HG03135 (cell line): ENCODE data around the gene ENSA.
A peak's percentile ranks its signal among the peaks of the same experiment; 100 is the strongest.
"Not testable (repeated sequence)": the region's sequence is repeated elsewhere in the genome, so short reads cannot be mapped to it uniquely, and the experiment has no call there.

ENCODE experiments used
- ATAC-seq: cut with Tn5 transposase; IDR thresholded peaks from one replicate; pipeline ENCODE4 v1.9.1; 2021; ENCODE audit warnings: mild to moderate bottlenecking, moderate library complexity; ENCODE audit not compliant: unreplicated experiment

The ENSA gene, protein sequence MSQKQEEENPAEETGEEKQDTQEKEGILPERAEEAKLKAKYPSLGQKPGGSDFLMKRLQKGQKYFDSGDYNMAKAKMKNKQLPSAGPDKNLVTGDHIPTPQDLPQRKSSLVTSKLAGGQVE

DNA sequence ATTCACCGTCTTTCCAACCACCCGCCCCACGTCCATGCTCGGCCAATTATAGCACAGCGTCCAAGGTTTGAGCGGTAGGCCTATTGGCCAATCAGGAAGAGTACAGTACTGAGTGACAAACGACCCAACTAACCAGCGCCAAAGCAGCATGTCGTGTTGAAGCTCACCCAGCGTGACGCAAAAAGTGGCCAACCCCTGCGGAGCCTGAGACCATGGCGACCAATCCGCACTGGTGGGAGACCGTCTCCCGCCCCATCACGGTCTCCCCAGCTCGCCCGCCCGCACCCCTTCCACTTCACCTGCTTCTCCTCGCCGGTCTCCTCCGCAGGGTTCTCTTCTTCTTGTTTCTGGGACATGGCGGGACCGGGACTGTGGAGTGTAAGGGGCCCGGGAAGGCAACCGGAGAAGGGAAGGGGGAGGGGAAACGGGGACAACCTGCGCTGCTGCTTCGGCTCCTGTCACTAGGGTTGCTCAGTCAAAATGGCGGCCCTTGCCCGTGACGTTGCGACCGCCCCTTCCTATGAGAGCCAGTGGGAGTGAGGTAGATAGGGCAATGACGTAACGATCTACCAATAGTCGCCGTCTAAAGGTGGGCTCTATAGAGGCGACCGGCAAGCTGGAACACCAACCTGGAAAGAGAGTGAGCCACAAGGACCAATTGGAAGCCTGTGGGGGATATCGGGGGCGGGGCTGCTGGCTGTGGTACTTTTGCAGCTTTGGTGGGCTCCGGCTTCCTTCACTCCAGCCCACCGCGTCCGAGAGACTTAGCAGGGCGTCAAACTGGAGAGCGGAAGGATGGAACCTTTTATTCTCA lies at the start of gene ENSA:
ENSA (minus strand) TSS at position 498 of the 814 bp plus-strand sequence; CDS start at position 356, 142 bp downstream.
- ATAC-seq, result peak; percentile 89

DNA sequence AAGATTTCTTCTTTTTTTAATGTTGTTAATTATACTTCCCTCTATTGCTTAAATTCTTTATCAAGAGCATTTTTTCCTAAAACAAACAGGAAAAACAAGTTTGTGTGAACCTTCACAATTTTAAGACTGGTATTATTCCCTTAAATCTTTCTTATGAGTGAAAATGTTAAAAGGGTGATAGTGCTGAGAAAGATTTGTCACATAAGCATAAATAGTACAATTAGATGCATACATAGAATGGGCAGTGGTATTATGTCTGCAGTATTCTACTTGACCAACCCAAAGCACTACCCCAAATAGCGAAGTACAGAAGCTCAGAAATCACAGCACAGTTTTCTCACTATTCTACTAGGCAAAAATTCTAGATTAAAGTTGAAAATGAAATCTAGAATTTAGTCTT lies 49.6 kb upstream of the ENSA start:
- no peak for ATAC-seq

DNA sequence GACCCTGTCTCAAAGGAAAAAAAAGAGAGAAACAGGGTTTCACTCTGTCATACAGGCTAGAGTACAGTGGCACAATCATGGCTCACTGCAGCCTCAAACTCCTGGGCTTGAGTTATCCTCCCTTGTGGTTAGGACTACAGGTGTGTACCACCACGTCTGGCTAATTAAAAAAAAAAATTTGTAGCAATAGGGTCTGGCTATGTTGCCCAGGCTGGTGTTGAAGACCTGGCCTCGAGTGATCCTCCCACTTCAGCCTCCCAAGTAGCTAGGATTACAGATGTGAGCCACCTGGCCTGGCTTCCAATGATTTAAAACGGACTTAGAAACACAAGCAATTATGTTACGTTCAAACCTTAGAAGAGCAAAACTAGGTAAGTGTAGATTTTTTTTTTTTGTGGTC lies 45.5 kb upstream of the ENSA start:
- no peak for ATAC-seq

DNA sequence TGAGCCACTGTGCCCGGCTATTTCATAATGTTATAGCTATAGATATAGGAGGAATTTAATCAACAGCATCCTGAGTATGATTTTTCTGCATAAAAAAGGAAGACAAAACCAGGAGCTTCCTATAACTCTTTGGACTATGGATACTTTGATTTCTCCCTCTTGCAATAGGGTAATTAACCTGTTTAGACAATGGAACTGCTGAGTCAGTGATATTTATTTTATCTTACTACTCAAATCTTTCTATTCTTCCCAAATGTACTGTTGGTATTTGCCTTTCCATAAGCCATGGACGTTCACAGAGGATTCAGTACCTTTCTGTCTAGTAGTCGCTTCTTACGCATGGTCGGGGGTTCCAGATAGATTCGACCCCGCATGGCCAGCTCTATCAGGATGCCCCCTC lies 33.9 kb upstream of the ENSA start:
- no peak for ATAC-seq

DNA sequence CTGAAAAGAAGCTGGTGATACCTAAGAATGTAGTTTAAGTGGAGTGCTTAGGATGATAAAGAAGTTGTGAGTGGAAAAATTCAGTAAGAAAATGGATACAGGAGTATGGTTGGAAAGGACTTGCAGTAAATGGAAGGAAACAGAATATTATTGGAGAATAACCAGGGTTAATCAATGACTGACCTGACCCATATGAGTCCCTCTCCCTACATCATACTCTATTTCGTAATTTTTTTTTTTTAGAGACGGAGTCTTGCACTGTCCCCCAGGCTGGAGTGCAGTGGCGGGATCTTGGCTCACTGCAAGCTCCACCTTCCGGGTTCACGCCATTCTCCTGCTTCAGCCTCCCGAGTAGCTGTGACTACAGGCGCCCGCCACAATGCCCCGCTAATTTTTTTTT lies 33.4 kb upstream of the ENSA start:
- ATAC-seq, result no peak

DNA sequence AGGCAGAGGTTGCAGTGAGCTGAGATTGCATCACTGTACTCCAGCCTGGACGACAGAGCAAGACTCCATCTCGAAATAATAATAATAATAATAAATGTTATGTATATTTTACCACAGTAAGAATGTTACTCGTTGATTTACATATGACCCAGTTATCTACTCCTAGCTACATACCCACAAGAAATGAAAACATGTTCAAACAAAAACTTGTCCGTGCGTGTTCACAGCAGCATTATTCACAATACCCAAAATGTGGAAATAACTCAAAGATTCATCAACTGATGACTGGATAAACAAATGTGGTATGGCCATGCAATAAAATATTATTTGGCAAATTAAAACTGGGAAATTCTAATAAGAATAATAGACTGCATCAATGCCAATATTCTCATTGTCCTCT lies 31.7 kb upstream of the ENSA start:
- ATAC-seq, result no peak

DNA sequence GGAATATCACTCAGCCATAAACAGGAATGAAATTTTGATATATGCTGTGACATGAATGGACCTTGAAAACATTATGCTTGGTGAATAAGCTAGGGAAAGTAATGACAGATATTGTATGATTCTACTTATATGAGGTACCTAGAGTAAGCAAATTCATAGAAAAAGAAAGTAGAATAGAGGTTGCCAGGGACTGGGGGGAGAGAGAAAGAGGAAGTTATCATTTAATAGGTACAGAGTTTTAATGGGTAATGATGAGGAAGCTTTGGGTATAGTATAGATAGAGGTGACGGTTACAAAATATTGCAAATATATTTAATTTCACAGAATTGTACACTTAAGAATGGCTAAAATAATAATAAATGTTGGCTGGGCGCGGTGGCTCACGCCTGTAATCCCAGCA lies 31.2 kb upstream of the ENSA start:
- no peak for ATAC-seq

DNA sequence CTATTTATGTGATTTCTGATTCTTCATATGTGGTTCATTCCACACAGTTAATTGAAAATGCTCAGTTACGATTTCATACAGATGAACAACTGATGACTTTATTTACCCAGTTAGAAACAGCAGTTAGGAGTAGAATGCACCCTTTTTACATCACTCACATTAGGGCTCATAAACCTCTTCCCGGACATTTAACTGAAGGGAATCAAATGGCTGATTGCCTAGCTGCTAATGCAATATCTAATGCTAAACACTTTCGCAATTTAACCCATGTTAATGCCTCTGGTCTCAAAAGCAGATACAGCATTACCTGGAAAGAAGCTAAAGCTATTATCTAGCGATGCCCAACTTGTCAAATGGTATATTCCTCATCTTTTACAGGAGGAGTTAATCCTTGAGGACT lies 27.7 kb upstream of the ENSA start:
- ATAC-seq, result not testable (repeated sequence)

DNA sequence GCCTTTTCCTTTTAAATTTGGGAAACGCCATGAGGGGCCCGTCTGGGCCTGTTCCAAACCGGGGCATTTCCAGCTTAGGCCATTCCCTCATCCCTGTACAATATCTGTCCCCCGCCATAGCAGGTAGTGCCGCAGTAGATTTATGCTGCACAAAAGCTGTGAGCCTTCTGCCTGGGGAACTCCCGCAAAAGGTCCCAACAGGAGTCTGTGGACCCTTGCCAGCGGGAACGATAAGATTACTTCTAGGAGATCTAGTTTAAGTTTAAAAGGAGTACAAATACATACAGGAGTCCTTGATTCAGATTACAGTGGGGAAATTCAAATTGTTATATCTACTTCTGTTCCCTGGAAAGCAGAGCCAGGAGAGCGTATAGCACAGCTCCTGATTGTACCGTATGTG lies 25.2 kb upstream of the ENSA start:
- not testable (repeated sequence) for ATAC-seq

DNA sequence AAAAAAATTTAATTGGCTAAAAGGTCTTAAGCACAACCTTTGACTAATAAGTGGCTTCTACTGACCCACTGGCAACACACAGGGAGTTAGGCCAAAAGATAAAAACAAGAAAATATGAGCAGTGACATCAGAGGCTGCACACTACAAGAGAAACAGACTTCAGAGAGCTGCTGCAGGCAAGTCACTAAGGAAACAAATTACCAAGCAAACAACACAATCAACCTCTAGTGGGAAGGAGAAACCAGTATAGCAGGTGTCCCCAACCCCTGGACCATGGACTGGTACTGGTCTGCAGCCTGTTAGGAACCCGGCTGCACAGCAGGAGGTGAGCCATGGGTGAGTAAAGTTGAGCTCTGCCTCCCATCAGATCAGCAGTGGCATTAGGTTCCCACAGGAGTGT lies 20.8 kb upstream of the ENSA start:
- no peak for ATAC-seq

DNA sequence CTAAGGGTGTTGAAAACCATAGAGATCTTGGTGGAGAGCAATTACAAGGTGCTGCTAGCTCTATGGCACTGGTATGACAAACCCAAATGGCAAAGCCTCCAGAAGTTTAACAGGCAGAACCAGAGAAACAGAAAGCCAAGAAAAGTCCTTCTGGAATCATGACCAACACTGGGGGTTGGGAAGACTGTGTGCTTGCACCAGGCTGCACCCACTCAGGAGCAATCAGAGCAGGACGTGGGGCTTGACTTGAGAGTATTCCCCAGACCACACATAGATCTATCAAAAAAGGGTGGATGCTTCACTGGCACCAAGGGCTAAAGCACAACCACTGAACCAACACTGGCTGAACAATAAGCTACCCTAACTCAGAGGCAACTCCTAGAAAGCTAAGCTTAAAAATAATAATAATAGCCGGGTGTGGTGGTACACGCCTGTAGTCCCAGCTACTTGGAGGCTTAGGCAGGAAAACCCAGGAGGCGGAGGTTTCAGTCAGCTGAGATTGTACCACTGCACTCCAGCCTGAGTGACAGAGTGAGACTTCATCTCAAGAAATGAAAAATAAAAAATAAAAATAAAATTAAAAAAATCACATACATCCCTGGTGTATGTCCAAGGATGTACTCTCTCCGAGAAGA lies 20.1 kb upstream of the ENSA start:
- no peak for ATAC-seq

DNA sequence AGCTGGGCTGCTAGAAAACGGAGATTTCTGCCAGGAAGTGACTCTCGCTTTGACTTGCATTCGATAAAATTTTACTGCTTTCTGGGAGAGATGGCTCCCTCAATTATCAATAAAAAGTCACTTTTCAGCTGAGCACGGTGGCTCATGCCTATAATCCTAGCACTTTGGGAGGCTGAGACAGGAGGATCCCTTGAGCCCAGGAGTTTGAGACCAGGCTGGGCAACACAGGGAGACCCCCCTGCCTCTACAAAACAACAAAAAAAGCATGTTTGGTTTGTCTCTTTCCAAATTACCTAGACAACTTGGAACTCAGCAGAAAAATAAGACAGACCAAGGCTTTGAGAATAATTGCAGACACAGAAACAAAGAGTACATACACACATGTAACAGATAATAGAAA lies 12.9 kb upstream of the ENSA start:
- no peak for ATAC-seq

DNA sequence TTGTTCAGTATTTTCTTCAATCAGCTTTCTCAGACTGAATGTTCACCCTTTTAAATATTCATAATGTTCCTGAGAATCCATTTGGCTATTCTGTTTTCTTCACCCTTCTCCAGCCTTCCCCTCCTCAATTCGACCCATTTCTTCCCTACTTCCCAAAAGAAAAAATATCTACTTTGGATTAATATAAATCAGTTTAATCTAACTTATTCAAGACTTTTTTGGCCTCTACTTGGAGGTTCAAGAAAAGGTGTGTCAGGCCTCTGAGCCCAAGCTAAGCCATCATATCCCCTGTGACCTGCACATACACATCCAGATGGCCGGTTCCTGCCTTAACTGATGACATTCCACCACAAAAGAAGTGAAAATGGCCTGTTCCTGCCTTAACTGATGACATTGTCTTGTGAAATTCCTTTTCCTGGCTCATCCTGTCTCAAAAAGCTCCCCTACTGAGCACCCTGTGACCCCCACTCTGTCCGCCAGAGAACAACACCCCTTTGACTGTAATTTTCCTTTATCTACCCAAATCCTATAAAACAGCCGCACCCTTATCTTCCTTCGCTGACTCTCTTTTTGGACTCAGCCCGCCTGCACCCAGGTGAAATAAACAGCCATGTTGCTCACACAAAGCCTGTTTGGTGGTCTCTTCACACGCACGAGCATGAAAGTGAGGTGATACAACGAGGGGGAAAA lies 11.9 kb upstream of the ENSA start:
- not testable (repeated sequence) for ATAC-seq

DNA sequence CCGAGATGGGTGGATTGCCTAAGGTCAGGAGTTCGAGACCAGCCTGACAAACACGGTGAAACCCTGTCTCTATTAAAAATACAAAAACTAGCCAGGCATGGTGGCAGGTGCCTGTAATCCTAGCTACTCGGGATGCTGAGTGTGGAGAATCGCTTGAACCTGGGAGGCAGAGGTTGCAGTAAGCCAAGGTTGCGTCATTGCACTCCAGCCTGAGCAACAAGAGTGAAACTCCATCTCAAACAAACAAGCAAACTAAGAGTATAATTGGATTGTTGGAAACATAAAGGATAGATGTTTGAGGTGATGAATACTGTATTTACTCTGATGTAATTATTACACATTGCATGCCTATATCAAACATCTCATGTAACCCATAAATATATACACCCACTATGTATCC lies 9.0 kb upstream of the ENSA start:
- not testable (repeated sequence) for ATAC-seq

DNA sequence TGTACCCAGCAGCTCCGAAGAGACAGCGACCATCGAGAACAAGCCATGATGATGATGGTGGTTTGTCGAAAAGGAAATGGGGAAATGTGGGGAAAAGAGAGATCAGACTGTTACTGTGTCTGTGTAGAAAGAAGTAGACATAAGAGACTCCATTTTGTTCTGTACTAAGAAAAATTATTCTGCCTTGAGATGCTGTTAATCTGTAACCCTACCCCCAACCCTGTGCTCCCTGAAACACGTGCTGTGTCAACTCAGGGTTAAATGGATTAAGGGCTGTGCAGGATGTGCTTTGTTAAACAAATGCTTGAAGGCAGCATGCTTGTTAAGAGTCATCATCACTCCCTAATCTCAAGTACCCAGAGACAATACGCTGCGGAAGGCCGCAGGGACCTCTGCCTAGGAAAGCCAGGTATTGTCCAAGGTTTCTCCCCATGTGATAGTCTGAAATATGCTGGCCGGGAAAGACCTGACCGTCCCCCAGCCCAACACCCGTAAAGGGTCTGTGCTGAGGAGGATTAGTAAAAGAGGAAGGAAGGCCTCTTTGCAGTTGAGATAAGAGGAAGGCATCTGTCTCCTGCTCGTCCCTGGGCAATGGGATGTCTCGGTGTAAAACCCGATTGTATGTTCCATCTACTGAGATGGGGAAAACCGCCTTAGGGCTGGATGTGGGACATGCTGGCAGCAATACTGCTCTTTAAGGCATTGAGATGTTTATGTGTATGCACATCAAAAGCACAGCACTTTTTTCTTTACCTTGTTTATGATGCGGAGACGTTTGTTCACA lies 5.6 kb upstream of the ENSA start:
- ATAC-seq, result not testable (repeated sequence)

DNA sequence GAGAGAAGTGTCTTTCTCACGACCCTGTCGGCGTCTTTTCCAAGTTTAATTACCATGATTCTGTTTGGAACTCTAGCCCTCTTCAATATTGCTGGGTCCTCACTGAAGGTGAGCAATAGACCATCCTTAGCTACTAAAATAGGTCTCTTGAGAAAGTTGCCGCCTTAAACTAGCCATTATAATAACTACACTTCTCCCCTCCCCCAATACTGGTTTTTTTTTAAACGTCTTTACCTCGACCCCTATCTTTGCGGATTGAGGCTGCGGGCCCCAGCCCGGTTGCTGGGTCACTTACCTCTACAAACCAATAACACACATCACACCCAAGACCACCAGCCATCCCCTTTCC lies 672 bp downstream of the ENSA start:
- ATAC-seq, result peak; percentile 1

DNA sequence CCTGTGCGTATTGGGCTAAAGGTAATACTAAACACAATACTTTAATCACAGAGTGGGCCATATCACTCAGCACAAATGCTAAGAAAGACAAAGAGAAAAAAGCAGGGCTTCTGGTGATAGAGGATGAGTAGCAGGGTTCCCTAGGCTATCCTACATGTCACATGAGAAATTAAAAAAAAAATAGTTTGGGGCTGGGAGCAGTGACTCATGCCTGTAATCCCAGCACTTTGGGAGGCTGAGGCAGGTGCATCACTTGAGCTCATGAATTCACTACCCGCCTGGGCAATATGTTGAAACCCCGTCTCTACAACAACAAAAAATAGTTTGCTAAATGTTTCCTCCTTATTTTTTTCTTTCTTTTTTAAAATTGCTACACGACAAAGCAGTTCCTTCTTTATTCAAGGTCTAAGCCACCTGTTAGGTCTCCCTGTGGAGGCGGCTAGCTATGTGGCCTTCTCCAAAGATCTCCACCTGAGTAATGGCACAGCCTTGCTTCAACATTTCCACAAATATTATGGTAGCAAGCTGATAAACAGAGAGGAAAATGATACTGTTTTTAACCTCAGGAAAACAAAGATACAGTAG lies 1.5 kb downstream of the ENSA start:
- ATAC-seq, result no peak

DNA sequence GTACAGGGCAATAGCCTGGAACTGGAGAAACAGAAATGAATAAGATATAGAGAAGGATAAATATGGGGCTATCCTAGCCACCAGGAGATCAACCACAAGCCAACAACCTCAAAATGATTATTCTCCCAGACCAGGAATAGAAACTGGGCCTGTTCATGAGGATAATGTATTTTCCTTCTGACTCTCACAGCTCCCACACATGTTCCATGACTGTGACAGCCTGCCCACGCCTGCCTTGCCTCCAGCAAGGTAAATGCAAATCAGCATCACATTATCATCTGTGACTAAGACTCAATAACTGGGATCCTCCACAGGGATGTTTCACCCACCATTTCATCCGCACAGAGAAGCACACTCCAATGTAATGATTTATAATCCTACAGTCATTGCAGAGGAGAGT lies 3.3 kb downstream of the ENSA start:
- no peak for ATAC-seq

DNA sequence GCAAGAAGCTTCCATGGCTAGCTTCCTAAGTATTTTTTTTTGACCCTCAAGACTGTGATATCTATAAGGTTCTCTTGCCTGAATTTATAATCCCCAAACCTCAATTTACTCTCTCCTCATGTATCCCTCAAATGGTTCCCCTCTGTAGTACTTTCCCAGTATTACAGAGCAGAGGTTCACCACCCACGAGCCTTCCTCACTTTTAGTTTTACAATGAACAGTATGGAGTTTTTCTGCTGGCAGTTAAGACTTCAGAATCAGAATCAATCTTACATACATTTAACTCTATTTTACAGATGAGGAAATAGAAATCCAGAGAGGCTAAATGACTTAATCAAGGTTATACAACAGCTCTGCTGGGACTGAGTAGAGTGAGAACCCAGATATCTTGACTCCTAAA lies 4.9 kb downstream of the ENSA start:
- ATAC-seq, result not testable (repeated sequence)

DNA sequence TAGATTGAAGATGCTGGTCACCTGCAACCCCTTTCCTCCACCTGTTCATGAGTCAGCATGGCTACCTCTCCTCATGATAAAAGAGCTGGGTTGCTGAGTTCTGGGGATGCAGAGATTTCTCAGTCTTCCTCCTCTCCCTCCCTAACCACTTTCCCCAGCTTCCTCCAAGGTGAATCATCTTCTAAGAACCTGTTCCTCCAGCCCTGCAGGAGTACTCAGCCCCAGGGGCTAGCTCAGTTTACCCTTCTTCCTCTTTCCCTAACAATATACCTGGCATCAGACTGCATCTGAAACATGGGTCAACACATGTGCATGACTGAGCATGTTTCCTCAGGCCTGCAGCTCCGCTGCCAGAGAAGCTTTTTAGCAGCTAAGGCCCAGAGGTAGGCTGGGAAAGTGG lies 5.3 kb downstream of the ENSA start:
- ATAC-seq, result not testable (repeated sequence)
